HG03045 (cell line): ENCODE results near the gene ACD.

Experiments
- ATAC-seq: cut with Tn5 transposase; IDR thresholded peaks from one replicate; pipeline ENCODE4 v1.9.1; 2021; ENCODE audit warnings: mild to moderate bottlenecking, moderate library complexity; ENCODE audit not compliant: unreplicated experiment

ACD gene

DNA sequence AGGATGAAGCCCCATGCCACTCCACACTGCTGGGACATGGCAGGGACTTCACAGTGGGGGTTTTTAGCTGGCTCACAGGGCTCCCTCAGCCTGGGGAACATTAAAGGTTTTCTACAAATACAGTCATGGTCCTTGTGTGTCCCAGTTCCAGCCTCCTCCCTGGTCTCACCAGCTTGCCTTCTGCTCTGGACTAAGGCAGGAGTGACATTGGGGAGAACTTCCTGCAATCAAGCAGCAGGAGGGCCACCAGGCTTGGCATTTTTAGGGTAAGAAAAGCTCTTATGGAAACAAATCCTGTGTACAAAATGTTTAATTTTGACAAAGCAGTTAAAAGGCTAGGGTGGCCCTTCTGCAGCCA is 2.6 kb upstream of the ACD start:
- no peak for ATAC-seq

DNA sequence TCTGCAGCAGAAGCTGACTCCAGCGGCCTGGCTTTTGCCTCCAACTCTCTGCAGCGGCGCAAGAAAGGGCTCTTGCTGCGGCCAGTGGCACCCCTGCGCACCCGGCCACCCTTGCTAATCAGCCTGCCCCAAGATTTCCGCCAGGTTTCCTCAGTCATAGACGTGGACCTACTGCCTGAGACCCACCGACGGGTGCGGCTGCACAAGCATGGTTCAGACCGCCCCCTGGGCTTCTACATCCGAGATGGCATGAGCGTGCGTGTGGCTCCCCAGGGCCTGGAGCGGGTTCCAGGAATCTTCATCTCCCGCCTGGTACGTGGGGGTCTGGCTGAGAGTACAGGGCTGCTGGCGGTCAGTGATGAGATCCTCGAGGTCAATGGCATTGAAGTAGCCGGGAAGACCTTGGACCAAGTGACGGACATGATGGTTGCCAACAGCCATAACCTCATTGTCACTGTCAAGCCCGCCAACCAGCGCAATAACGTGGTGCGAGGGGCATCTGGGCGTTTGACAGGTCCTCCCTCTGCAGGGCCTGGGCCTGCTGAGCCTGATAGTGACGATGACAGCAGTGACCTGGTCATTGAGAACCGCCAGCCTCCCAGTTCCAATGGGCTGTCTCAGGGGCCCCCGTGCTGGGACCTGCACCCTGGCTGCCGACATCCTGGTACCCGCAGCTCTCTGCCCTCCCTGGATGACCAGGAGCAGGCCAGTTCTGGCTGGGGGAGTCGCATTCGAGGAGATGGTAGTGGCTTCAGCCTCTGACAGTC is 2.0 kb upstream of the ACD start:
- ATAC-seq = no peak

DNA sequence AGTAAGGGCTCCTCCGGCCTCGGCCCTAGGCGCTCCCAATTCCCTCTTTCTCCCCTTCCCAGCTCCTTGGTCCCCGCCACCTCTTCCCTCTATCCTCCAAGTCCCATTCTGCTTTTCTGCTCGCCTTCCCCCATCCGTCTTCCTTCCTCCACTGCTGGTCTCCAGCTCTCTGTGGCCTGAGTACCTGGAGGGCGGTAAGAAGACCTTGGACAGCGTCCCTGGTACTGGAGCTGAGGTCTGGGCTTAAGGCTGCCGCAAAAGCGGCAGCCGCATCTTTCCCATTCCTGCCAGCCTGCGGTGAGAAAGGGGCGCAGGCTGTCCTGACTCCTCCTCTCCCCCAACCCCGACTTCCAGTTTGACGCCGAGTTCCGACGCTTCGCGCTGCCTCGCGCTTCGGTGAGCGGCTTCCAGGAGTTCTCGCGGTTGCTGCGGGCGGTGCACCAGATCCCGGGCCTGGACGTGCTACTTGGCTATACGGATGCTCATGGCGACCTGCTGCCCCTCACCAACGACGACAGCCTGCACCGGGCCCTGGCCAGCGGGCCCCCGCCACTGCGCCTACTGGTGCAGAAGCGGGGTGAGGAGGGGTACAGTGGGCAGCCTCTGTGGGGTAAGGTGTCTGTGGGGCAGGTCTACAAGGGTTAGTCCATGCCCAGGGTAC is 1.2 kb upstream of the ACD start:
- peak; percentile 2 for ATAC-seq

DNA sequence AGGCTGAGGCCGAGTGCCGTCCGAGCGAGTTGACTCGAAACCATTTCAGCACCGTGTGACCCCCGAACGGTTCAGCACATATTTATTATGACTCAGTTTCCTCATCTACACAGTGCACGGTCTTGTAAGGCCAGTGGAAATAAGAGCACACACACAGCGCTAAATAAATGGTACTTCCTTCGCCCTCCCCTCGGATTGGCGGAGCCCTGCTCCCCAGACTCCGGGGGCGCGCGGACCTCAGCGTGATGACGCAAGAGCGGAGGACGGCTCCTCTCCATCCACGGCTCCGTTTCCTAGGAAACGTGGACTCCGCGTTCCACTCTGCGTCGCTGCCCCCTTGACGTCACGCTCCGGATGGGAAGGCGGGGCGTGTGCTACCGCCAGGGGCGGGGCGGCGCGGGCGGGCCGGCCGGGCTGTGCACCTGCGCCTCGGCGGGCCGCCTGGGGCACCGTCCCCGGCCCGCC is 536 bp upstream of the ACD start, which contains the start of gene PARD6A:
Gene PARD6A, plus strand, starts transcription at position 397 of the 465 bp plus-strand sequence. CDS start 79 bp downstream, outside the sequence.
- peak; percentile 67 for ATAC-seq

DNA sequence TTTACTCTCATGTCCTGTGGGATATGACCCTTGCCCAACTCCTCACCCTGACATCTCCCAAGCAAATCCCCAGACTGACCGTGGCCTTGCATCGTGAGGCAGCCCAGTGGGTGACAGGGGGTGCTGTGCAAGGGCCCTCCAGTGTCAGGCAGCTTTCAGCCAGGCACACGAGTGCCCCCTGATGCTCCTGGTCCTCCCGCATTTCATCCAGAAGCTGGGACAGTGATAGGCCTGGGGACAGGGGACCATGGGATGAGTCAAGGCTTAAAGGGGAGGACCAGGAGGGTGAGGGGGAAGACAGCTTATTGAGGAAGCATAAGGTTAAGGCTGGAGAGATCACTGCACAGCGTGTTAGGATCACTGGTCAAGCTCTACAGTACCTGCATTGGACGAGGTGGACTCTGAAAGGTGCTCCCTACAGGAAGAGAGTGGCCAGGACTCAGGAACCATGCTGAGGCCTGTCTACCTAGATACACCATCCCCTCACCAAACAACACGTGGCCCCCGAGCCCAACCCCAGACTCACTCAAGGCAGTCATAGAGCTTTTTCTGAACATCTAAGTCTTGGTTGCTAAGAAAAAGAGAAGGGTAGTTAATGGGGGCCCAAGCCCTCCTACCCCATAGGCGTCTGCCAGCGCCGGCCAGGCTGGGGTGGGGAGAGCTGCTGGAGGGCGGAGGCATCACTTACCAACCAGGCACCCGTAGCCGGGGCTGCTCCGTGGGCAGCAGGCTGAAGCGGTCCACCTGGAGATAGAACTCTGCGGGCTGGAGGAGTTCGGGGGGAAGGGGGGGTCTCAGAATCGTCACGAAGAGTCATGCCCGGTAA is 998 bp downstream of the ACD start:
- ATAC-seq = no peak

DNA sequence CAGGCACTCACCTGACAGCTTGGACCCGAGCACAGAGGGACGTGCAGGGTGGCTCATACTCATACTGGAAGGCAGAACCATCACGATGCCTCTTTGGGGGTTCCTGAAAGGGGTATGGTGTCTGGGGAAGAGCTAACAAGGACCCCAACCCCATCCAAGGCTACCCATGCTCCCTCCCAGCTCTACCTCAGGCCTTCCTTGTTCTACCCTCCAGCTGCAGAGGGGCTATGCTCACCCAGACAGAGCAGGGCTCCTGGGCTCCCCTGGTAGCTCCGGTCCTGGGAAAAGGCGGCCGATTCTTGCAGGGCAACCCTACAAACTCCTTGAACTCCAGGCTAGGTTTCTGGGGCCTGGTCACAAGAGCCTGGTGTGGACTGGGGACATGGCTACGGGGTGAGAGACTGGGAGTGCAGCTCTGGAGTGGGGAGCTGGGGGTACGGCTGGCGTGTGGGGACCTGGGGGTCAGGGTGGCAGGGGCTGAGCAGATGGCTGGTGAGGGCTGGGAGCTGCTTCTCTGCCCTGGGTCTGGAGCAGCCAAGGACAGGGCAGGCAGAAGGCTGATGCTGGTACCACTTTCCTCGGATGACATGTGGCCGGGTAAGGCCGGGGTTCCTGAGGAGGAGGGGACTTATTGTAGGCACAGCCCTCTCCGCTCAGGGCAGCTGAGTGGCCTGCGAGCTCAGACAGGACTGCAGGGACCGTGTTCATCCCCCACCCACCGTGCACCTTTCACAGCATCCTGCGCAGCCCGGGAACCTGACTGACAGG is 2.1 kb downstream of the ACD start:
- ATAC-seq = no peak

DNA sequence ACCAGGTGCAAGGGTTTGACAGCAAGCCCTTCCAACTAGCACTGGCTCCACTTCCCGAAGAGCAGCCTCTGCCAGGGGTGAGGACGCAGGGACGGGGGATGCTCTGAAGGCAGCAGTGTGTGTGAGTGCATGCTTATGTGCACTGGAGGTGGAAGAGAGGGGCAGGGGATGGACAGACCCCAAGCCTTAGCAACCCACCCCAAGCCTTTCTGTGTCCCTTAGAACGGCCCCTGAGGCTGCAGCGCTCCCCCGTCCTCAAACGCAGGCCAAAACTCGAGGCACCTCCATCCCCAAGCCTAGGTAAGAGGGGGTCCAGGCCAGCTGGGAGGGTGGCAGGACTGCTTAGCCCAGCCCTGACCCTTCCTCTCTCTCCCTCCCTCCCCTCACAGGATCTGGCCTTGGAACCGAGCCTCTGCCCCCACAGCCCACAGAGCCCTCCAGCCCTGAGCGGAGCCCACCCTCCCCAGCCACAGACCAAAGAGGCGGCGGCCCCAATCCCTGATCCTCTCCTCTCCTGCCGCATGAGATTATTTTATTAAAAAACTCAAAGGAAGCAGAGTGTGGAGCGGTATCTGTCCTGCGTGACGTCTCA is 2.9 kb downstream of the ACD start:
- no peak for ATAC-seq

DNA sequence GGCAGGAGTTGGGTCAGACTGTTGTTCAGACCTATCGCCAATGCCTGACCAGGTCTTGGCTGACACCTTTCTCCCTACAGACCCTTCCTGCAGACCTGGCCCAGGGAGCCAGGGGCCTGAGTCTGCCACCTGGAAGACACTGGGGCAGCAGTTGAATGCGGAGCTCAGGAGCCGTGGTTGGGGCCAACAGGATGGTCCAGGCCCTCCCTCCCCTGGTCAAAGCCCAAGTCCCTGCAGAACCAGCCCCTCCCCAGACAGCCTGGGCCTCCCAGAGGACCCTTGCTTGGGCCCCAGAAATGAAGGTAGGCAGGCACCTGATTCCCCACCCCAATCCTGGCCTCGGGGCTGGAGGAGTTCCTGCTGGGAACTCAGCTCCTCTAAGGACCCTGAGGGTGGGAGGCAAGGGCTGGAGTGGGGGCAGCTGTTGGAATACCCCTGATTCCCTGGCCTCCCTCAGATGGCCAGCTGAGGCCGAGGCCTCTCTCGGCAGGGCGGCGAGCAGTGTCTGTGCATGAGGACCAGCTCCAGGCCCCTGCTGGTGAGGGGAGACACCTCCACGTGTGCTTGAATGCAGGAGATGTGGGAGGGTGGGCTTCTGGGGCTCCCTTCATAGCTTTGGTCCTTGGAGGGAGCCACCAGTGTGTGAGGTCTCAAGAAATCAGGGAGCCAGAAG is 3.6 kb downstream of the ACD start:
- ATAC-seq = no peak

DNA sequence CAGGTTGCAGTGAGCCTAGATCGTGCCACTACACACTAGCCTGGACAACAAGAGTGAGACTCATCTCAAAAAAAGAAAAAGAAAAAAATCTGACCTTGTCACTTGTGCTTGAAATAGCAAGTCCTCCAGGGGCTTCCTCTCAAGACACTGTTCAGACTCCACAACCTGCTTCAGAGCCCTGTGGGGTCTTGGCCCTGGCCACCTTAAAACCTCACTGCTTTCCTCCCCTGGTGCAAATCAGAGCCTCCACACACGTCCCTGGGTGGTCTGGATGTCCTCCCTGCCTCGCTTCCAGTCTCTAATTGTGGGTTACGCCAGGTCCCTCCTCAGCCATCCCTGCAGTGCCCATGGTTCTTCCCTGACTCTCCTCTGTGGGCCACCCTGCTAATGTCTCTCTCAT is 4.7 kb downstream of the ACD start:
- ATAC-seq = no peak

DNA sequence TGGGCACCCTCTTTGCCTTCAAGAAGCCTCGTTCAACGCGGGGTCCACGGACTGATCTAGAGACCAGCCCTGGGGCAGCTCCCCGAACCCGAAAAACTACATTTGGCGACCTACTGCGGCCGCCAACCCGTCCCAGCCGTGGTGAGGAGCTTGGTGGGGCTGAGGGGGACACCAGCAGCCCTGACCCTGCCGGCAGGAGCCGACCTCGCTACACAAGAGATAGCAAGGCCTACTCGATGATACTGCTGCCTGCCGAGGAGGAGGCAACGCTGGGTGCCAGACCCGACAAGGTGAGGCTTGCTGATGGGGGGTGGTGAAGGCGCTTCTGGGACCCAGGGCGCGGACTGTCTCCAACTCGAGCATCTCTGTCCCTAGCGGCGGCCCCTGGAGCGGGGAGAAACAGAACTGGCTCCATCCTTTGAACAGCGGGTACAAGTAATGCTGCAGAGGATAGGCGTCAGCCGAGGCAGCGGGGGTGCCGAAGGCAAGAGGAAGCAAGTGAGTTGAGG is 5.6 kb downstream of the ACD start:
- ATAC-seq = no peak

DNA sequence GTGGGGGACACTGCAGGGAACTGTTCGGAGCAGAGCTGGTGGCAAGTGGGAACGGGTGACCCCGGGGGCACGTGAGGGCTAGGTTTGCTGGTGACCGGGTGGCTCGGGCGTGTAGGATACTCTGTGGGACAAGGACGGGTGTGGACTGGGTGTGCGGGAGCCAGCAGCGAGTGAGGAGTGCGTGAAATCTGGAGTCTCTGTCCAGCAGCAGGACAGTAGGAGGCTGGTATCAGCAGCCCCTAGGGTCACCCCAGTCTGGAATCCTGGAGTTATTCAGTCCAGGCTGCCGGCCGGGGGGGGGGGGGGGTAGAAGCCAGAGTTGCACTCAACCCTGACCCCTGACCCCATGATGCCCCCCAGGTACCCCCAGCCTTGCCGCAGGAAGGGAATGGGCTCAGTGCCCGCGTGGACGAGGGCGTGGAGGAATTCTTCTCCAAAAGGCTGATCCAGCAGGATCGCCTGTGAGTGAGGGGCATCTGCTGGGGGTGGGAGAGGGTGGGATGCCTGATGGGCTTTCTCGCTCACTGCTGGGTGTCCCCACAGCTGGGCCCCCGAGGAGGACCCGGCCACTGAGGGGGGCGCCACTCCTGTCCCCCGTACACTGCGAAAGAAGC is 6.2 kb downstream of the ACD start:
- ATAC-seq = no peak

DNA sequence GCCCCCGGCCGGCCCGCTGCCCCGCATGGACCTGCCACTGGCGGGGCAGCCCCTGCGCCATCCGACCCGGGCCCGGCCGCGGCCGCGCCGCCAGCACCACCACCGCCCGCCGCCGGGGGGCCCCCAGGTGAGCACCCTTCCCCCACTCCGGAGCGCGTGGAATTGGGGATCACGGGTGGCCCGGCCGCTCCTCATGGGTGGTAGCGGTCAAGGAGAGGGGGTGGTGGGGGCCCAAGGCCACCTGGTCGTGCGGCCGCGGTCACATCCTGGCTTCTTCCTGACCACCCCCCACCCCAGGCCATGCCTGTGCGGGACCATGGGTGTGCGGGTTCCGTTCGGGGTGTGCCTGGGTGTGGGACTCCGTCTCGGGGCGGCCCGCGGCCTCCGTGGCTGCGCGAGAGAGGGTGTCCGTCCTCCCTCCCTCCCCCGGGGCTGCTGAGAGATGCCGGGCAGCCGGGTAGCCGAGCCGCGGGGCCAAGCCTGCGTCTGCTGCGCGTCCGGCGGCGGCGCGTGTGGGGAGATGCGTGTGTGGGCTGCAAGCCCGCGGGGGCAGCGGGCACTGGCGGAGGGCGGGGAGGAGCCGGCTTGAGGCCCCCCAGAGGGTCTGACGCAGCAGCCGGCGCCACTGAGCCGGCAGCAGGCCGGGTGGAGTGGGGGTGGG is 6.8 kb downstream of the ACD start:
- ATAC-seq = no peak

DNA sequence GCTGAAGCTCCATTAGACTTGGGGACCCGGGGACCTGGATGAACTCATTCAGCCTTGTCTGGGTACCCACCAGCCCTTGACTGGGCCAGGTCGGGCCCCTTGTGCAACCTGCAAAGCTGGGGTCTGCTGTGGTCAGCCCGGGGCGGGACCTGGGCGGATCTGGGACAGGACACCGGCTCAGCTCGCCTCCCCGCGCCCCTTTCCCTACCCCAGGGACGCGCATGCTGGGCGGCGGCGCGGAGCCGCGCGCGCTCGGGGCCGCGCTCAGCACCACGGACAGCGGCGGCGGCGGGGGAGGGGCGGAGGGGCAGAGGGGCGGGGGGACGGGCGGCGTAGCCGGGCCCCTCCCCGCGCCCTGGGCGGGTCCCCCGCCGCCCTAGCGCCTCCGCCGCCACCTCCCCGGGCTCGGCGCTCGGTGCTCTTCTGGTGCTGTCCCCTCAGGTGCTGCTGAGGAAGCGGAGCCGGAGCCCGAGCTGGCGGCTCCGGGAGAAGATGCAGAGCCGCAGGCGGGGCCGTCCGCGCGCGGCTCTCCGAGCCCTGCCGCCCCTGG is 7.4 kb downstream of the ACD start:
- ATAC-seq = no peak

DNA sequence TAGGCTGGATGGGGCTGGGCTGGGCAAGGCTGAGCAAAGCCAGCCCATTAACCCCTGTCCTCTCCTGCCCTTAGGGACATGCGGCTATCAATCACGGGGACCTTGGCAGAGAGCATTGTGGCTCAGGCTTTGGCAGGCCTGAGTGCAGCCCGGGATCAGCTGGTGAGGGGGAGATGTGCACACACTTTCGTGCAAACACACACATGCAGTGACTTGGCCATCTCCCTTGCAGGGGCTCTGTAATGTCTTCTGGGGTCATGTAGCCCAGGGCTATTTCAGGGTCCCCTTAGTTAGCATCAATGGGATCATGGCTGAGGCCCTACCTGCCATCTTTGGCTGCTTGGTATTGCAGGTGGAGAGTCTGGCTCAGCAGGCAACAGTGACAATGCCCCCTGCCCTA is 8.2 kb downstream of the ACD start:
- ATAC-seq = no peak

DNA sequence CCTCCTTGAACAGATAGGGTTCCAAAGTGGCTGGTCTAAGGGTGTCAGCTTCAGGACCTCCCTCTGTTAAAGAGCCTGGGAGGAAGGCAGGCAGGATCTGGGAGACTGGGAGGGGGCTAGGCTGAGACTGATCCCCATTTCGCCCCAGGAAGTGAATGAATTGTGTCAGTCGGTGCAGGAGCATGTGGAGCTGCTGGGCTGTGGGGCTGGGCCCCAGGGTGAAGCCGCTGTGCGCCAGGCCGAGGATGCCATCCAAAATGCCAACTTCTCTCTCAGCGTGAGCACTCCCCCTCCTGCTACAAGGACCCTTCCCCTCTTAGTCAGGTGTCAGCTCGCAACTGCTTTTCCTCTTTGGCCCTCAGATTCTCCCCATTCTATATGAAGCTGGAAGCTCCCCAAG is 9.0 kb downstream of the ACD start:
- no peak for ATAC-seq

DNA sequence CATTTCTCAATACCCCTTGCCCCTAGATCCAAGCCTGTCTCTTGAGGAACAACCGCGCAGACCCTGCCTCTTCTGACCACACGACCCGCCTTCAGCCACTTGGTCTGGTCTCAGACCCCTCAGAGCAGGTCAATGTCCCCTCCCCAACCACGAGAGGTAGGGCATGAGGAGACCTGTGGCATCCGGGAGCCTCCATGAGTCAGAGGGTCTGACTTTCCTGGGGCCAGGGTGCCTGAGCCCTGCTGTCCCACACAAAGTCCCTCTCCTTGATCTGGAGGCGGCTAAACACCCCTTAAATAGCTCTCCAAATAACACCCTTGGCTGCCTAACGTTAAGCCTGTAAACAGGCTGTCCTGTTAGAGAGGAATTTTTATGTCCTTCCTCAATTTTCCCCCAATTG is 10.0 kb downstream of the ACD start:
- ATAC-seq = no peak

DNA sequence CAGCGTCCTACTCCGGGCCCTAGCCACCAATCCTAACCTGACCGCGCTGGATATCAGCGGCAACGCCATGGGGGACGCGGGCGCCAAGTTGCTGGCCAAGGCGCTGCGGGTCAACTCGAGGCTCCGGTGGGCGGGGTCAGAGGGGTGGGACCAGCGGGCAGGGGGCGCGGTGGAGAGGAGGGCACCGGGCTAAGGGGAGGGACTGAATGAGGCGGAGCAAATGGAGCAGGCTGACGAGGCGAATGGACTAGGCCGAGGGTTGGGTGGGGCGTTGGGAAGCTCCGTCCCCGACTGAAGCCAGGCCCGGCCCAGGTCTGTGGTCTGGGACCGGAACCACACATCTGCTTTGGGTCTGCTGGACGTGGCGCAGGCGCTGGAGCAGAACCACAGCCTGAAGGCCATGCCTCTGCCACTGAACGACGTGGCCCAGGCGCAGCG is 10.5 kb downstream of the ACD start:
- ATAC-seq = no peak

DNA sequence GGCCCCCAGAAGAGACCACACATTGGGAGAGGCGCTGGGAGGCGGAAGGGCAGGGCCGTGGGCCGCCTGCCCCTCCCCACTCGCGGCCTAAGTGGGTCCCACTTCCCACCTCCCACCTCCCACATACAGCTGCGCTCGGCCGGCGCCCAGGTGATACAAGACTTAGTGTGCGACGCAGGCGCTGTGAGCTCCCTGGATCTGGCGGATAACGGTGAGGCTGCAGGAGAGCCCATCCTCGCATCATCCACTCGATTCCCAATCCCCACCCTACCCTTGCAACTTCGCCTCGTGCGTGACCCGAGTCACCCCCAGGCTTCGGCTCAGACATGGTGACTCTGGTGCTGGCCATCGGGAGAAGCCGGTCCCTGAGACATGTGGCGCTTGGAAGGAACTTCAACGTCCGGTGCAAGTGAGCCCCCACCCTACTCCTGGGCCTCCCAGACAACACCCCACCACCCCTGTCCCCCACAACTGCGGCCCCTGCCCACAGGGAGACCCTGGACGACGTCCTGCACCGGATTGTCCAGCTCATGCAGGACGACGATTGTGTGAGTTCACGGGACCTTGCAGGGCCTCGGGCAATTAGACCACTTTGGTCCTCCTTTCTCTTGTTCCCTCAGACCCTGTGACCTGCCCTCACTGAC is 11.2 kb downstream of the ACD start:
- no peak for ATAC-seq
